Measurements from ENCODE around the gene DOCK10. TPM values are rescaled to one million over a fixed set of nuclear protein-coding genes. Genes with fewer than 3 reads are reported as not detected.

DOCK10 gene
- total RNA-seq, 1 donor from 2014 or later, result 172 TPM

- ChIA-PET POLR2A (no interaction called here), CTCF (no interaction called here)
- no peak for ATAC-seq (ENCODE audit: low read depth)
- Mint-ChIP-seq H3K9me3 (no peaks in the 10 kb centered on the region), H3K27me3 (no peaks in the 10 kb centered on the region), H3K36me3 (ENCODE audit: low read depth) (peaks cover 77% of the 10 kb centered on the region), H3K27ac (no peak overlapping the region), H3K4me3 (no peak overlapping the region), H3K4me1 (peaks cover 40% of the 10 kb centered on the region)
- no peak for DNase-seq
- intact Hi-C loops (cut with micrococcal nuclease), result loop anchor here (1.0 kb wide), 1 partner anchor 115 kb away; no protein-coding TSS in a partner anchor
- no peak for TF ChIP-seq CTCF (IDR thresholded peaks at IDR 0.05)
Measured at GRCh38 chr2:224887141-224887540, 155.1 kb downstream of the DOCK10 start.

- no peak for TF ChIP-seq CTCF (IDR thresholded peaks at IDR 0.05)
- no peak for DNase-seq
- no peaks in the 10 kb centered on the region for H3K27me3 Mint-ChIP-seq
- intact Hi-C loops (cut with micrococcal nuclease), result no loop called here
- ChIA-PET CTCF (no interaction called here), POLR2A (no interaction called here)
- H3K9me3 Mint-ChIP-seq, result no peaks in the 10 kb centered on the region
- peak overlapping the region; percentile 39 for H3K4me3 Mint-ChIP-seq
- H3K36me3 Mint-ChIP-seq (ENCODE audit: low read depth), result peaks cover 83% of the 10 kb centered on the region
- H3K4me1 Mint-ChIP-seq, result peaks cover 43% of the 10 kb centered on the region
- peak; percentile 30 for ATAC-seq (ENCODE audit: low read depth)
- peak overlapping the region; percentile 28 for H3K27ac Mint-ChIP-seq
Measured at GRCh38 chr2:224885836-224886547, 156.3 kb downstream of the DOCK10 start.

GRCh38 chr2:224885291-224885690 lies 157.0 kb downstream of the DOCK10 start:
- no peaks in the 10 kb centered on the region for H3K9me3 Mint-ChIP-seq
- peak overlapping the region; percentile 30 for H3K27ac Mint-ChIP-seq
- ChIA-PET POLR2A (no interaction called here), CTCF (no interaction called here)
- peaks cover 82% of the 10 kb centered on the region for H3K36me3 Mint-ChIP-seq (ENCODE audit: low read depth)
- H3K4me3 Mint-ChIP-seq, result no peak overlapping the region
- ATAC-seq (ENCODE audit: low read depth), result no peak
- intact Hi-C loops (cut with micrococcal nuclease), result no loop called here
- H3K27me3 Mint-ChIP-seq, result no peaks in the 10 kb centered on the region
- DNase-seq, result no peak
- TF ChIP-seq CTCF (IDR thresholded peaks at IDR 0.05), result no peak
- H3K4me1 Mint-ChIP-seq, result peaks cover 37% of the 10 kb centered on the region

GRCh38 chr2:224884188-224884587 lies 158.1 kb downstream of the DOCK10 start:
- Mint-ChIP-seq H3K4me1 (peaks cover 33% of the 10 kb centered on the region), H3K4me3 (no peak overlapping the region), H3K27me3 (no peaks in the 10 kb centered on the region), H3K27ac (peak overlapping the region; percentile 9), H3K9me3 (no peaks in the 10 kb centered on the region), H3K36me3 (ENCODE audit: low read depth) (peaks cover 79% of the 10 kb centered on the region)
- ChIA-PET CTCF (interaction anchor here (1.0 kb wide), 1 partner anchor 118 kb away, joined by 5 read pairs; no protein-coding TSS in a partner anchor), POLR2A (no interaction called here)
- no peak for TF ChIP-seq CTCF (IDR thresholded peaks at IDR 0.05)
- ATAC-seq (ENCODE audit: low read depth) (no peak), DNase-seq (no peak)
- intact Hi-C loops (cut with micrococcal nuclease), result no loop called here

GRCh38 chr2:224883700-224884099 lies 158.6 kb downstream of the DOCK10 start:
- peak overlapping the region; percentile 30 for H3K27ac Mint-ChIP-seq
- H3K4me1 Mint-ChIP-seq, result peaks cover 33% of the 10 kb centered on the region
- H3K4me3 Mint-ChIP-seq, result no peak overlapping the region
- intact Hi-C loops (cut with micrococcal nuclease), result loop anchor here (2.0 kb wide), 1 partner anchor 157 kb away; no protein-coding TSS in a partner anchor
- no peaks in the 10 kb centered on the region for H3K9me3 Mint-ChIP-seq
- no peak for TF ChIP-seq CTCF (IDR thresholded peaks at IDR 0.05)
- no peaks in the 10 kb centered on the region for H3K27me3 Mint-ChIP-seq
- ChIA-PET CTCF (interaction anchor here (1.0 kb wide), 1 partner anchor 119 kb away, joined by 5 read pairs; no protein-coding TSS in a partner anchor), POLR2A (no interaction called here)
- DNase-seq, result no peak
- no peak for ATAC-seq (ENCODE audit: low read depth)
- peaks cover 80% of the 10 kb centered on the region for H3K36me3 Mint-ChIP-seq (ENCODE audit: low read depth)
